Hematopoietic multipotent progenitor cell treated with erythropoietin and hydrocortisone succinate and interleukin-3 and kit ligand, for 4 days (in vitro differentiated cells): ENCODE measurements around the gene CGREF1.

Experiments used
- DNase-seq: peaks from one replicate; pipeline ENCODE4 v3.0.0-alpha.2; 2015

Gene CGREF1

DNA sequence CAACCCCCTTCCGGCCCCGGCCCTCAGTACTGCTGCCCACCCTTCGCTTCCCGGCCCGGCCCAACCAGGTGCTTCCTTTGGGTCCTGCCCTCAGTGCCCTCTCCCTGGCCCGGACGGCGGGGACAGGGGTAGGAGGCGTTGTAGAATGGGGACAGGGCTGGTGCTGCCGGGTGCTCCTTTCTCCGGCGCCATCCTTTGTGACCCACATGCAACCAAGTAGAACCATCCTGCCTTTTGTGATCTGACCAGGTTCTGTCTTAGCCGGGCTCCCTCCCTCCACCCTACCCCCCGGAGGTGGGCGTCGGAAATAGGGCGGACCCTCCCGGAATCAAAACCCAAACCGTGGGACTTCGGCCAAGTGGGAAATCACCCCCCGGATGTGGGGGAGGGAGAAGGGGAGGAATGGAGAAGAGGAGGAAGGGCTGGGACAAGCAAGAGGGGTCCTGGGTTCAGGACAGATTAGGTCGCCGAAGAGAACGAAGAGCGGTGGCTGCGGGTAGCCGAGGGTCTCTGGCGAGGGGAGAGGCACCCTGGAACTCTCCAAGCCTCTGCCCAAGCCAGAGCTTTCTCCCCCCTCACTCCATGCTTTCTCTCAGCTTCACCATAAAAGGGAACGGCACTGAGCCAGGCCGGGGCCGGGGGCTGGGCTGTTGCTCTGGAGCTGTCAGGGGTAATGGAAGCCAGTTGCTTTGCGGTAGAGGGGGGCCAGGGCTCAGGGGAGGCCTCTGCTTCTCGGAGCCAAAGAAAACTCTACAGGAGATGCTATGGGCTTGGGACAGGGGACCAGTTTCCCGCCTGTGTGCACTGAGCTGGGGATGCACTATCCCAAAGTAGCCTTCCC lies 46.7 kb downstream of the CGREF1 start:
- peak; percentile 43 for DNase-seq

GRCh38 chr2:27071277-27071989 lies 47.5 kb downstream of the CGREF1 start, which contains the start of gene OST4:
TSS of gene OST4 (minus strand) at chr2:27071654.
- DNase-seq, result peak; percentile 97

- DNase-seq, result no peak
Observed at GRCh38 chr2:27070653-27071276, 48.2 kb downstream of the CGREF1 start.

DNA sequence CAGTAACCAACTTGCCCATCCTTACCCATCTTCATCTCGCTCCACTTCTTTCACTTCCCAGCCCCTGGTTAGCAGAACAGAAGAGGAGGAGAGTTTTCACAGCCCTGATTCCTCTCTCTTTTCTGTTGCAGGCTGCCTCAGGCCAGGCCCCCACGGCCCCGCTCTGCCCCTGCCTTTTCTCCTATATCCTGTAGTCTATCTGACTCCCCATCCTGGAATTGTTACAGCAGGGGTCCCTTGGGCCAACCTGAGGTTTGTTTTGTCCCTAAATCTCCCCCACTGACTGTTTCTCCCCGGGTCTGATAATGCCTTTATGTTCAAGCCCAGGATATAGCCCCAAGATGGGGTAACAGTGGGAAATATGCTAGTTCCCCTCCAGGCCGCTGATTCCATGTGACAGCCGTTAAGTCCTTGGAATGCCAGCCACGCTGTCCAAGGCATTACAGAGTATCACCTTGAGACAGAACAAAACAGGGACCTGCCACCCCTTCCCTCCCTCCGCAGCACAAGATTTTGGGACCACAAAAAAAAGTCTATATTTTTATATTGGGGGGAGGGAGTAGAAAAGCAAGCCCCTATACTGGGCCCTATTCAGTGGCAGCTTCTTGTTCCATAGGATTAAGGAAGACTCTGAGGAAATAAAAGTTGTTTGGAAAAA lies 48.8 kb downstream of the CGREF1 start:
- no peak for DNase-seq

DNA sequence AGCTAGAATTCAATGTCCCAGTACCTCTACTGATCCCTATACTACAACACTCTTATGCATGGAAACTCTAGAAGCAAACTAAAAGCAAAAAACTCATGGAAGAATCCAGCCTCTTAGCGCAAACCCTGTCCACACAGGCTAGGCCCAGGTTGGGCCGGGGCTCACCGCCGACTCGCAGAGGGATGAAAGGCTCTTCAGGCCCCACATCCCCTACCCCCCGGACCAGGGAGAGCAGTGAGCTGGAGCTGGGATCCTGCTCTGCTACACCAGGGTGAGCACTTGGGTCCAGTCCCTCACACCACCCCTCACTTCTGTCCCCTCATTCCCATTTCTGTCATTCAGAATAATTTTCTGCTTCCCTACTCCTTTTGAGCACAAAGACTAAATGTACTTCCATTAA lies 49.5 kb downstream of the CGREF1 start:
- no peak for DNase-seq

DNA sequence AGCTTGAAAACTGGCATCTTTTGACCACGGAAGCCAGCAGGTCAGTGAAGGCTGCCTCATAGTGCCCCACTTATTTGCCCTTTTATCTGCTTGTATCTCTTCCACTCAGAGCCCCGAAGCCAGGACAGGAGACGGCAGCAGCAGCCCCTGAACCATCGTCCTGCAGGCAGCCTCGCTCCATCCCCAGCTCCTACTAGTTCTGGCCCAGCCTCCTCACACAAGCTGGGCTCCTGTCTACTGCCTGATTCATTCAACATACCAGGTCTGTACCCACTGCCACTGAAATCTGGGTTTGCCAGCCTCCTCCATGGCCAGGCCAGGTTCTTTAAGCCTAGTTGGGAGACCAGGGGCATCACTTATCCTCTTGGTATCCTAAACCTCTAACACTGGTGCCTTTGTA lies 51.5 kb downstream of the CGREF1 start:
- DNase-seq, result no peak

DNA sequence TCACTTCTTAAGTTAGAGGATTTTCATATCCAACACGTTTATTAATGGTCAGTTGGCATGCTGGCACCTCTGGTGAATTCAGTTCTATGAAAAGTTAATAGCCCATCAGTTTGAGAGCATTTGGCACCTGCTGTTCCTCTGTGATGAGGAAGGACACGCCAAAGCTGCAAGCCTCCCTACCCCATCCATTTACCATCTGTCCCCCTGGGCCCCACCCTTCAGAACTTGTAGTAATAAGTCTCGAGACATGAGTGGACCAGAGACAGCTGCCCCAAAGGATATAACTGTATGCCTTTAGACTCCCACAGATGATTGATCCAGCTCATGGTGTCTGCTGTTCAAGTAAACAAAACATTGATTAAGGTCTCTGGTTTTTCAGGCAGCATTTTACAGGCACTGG lies 53.8 kb downstream of the CGREF1 start:
- DNase-seq, result no peak

DNA sequence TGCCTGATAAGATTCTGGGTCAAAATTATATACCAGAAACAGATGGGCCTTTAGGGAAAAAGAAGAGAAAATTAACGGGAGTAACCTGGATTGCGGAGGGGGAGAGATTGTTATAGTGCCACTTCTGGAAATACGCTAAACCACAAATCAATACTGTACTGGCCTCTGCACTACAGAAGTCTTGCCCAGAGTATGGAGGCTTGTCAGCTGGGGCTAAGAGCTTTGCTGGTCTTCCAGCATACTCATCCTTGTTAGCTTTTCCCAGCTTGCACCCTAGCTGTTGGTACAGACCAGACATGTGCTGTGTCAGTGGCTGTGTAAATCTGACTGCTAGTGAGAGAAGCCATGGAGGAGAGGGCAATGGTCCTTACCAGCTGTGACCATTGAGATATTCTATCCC lies 58.6 kb downstream of the CGREF1 start:
- DNase-seq, result no peak

- no peak for DNase-seq
Observed at GRCh38 chr2:27059141-27059820, 59.6 kb downstream of the CGREF1 start.

DNA sequence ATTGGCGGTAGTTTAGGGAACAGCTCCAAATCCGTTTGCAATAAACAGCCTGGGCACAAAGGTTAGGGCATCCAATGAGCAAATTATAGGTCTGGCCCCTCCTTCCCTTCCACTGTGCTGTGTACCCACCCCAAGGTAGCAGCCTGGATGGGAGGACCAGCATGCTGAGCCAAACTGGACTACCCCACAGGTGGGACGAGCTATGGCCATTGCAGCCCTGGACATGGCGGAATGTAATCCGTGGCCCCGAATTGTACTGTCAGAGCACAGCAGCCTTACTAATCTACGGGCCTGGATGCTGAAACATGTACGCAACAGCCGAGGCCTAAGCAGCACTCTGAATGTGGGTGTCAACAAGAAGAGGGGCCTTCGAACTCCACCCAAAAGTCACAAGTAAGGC lies 60.7 kb downstream of the CGREF1 start:
- no peak for DNase-seq

DNA sequence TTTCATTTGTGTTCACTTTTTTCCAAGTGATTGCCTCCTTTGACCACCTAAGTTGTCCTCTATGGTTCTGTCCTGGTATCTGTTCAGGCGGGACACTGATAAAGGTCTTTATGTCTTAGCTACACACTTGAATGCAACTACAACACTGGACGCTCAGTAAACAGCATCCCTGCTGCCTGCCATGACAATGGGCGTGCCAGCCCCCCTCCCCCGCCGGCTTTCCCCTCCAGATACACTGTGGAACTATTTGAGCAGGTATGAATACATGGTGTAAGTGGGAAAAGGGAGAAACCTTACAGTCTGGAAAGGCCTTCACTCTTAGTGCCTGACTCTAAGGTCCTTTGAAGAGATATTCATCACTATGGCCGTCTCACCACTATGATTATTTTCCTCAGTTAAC lies 61.7 kb downstream of the CGREF1 start:
- DNase-seq, result no peak

GRCh38 chr2:27054721-27055120 lies 64.2 kb downstream of the CGREF1 start:
- no peak for DNase-seq

DNA sequence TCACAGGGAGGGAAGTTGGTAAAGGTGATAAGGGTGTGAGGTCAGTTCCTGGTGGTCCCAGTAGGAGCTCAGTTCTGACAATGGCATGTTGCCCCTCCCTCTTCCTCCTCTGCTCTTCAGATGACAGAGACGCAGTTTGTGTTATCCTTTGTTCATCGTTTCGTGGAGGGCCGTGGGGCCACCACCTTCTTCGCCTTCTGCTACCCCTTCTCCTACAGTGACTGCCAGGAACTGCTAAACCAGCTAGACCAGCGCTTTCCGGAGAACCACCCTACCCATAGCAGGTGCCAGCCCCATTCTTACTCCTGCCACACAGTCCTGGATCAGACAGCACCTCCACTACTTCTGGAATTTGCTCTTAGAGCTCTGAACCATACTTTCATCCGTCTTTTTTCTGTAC lies 65.2 kb downstream of the CGREF1 start:
- no peak for DNase-seq

GRCh38 chr2:27053321-27053720 lies 65.6 kb downstream of the CGREF1 start:
- no peak for DNase-seq

DNA sequence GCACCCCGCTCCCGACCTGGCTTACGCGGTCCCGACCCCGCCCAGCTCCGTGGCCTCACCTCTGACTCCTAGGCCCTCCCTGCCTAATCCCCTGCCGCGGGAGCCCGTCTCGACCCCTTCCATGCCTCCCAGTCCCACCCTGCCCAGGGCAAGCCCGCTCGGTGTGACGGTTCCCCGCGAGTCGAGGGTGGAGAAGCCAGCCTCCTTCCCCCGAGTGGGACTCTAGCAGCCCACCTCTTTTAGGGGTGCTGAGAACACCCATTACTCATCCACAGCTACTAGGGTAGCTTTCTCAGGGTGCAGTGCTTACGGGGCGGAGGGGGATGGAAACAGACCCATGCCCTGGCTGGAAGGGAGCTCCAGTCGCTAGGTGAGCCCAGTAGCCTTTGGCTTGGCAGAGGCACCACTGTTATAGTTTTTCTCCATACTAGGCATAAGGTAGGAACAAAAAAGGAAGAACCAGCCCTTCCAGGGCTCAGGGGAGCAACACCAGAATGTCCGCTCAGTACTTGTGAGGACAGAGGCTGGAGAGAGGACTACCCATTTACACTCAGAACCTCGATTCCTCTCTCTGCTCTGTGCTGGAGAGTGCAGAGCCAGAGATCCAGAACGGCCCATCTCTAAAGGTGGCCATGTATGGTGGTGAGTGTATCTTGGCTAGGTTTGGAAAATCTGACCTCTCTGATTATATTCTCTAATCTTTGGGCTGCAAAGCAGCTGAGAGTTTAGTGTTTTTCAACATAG lies 66.9 kb downstream of the CGREF1 start:
- peak; percentile 22 for DNase-seq

DNA sequence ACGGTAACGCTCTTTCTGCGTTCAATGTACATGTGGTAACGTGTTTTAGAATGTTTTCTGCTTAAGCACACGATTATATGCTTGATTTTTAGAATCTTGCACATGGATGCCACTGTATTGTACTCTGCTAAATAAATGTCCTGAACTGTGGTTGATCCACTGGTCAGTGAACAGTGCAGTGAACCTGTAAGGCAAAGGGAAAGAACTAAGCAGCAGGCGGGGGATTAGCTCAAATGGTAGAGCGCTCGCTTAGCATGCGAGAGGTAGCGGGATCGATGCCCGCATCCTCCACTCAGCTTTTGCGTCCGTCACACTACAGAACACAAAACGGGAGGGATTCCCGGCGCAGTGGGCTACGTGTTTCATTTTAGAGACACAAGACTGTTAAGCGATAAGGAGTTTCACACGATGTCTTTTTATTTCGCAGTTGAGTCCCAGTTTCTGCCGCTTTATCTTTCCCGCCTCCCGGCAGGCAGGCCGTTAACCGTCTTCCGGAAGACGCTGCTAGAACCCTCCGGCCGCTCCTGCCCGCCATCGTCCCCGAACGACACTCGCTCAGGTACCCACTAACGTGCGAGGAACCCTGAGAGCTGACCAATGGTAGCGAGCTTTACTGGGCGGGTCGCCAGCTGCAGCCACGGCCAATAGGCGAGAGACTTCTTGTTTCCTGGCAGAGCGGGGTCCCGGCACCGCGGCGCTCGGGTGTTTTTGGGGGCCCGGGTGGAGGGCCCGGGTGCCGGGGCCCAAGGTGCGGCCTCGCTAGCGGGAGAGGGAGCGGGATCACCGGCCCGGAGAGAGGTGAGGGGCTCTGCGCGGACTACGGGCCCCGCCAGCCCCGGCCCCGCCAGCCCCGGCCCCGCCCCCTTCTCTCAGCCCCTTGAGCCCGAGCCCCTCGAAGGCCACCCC lies 67.7 kb downstream of the CGREF1 start, which contains the start of gene AGBL5:
TSS of gene AGBL5 (plus strand) at position 673 of the 906 bp plus-strand sequence. CDS start 1,291 bp downstream, outside the sequence.
- DNase-seq, result peak; percentile 97
